NCI-H345 treated with DMSO at 0.1 percent for 48 hours (cell line): Measurements from ENCODE around the gene ATAD3C.

Experiments used
- DNase-seq: peaks from one replicate; lab custom pipeline; 2025; ENCODE audit not compliant: unreplicated experiment; lab: John Stamatoyannopoulos, UW

The ATAD3C gene

GRCh38 chr1:1430114-1430982 lies 19.1 kb upstream of the ATAD3C start:
- DNase-seq, result no peak

- no peak for DNase-seq
Measured at GRCh38 chr1:1430992-1431844, 18.3 kb upstream of the ATAD3C start.

- DNase-seq, result no peak
Measured at GRCh38 chr1:1431845-1432273, 17.6 kb upstream of the ATAD3C start.

GRCh38 chr1:1432274-1432950 lies 17.1 kb upstream of the ATAD3C start:
- DNase-seq, result no peak

- no peak for DNase-seq
Measured at GRCh38 chr1:1432951-1433803, 16.3 kb upstream of the ATAD3C start.

GRCh38 chr1:1433804-1434130 lies 15.7 kb upstream of the ATAD3C start:
- DNase-seq, result no peak

GRCh38 chr1:1434131-1434823 lies 15.2 kb upstream of the ATAD3C start:
- DNase-seq, result no peak

- no peak for DNase-seq
Measured at GRCh38 chr1:1434824-1435105, 14.7 kb upstream of the ATAD3C start.

GRCh38 chr1:1435106-1435903 lies 14.2 kb upstream of the ATAD3C start, which contains the start of gene VWA1:
VWA1 (plus strand) TSS chr1:1435690; CDS start chr1:1435749, 59 bp downstream.
- DNase-seq, result peak; percentile 31

GRCh38 chr1:1435911-1436629 lies 13.4 kb upstream of the ATAD3C start:
- no peak for DNase-seq

- no peak for DNase-seq
Measured at GRCh38 chr1:1436630-1437032, 12.9 kb upstream of the ATAD3C start.

- DNase-seq, result no peak
Measured at GRCh38 chr1:1437033-1437903, 12.2 kb upstream of the ATAD3C start.

GRCh38 chr1:1437904-1438376 lies 11.5 kb upstream of the ATAD3C start:
- no peak for DNase-seq

- no peak for DNase-seq
Measured at GRCh38 chr1:1438531-1439381, 10.7 kb upstream of the ATAD3C start.

- no peak for DNase-seq
Measured at GRCh38 chr1:1439546-1440261, 9.8 kb upstream of the ATAD3C start.
